H54 (cell line): ENCODE measurements around the gene RNF5.
"Not testable (repeated sequence)": the region's sequence is repeated elsewhere in the genome, so short reads cannot be mapped to it uniquely, and the experiment has no call there.

Source experiments
- DNase-seq: peaks from one replicate; pipeline ENCODE4 v3.0.0; 2011; ENCODE audit warnings: low spot score, mixed read lengths; ENCODE audit not compliant: insufficient read length
- FAIRE-seq: peaks from 3 replicates; lab custom pipeline; 2011; peaks lifted over from hg19 to GRCh38; lab: Jason Lieb, UNC
- POLR2A ChIP-seq: IDR thresholded peaks from 2 replicates; pipeline ENCODE4 v1.6.1; 2011; ENCODE audit warnings: low read depth, mild to moderate bottlenecking, low read length

The RNF5 gene

DNA sequence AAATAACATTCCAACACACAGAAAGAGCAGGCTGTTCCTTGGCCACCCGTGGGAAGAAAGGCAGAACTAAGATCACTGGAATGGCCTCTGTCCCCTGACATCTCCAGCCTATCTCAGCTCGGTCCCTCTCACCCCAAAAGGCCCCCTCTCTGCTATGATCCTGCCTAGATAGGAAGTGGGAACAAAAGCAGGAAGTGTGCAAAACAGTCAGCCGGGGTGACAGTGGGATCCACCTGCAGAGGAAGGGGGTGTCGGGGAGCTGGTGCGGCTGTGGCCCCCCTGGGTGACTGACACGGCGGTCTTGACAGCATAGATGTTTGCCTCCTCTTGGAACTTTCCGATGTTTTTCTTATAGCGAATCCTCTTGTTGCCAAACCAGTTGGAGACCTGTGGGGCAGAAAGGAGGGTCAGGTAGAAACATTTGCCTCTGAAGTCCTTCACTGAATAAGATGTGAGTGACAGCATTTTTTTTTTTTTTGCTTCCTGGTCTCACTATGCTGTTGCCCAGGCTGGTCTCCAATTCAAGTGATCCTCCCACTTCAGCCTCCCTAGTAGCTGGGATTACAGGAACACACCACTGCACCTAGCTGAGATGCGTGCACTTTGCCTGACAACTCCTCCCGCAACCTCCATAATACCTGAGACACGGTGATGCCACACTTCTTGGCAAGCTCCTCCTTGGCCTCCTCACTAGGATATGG, 9.0 kb downstream of the RNF5 start:
- DNase-seq: no peak
- no peak for TF ChIP-seq POLR2A
- FAIRE-seq: no peak

DNA sequence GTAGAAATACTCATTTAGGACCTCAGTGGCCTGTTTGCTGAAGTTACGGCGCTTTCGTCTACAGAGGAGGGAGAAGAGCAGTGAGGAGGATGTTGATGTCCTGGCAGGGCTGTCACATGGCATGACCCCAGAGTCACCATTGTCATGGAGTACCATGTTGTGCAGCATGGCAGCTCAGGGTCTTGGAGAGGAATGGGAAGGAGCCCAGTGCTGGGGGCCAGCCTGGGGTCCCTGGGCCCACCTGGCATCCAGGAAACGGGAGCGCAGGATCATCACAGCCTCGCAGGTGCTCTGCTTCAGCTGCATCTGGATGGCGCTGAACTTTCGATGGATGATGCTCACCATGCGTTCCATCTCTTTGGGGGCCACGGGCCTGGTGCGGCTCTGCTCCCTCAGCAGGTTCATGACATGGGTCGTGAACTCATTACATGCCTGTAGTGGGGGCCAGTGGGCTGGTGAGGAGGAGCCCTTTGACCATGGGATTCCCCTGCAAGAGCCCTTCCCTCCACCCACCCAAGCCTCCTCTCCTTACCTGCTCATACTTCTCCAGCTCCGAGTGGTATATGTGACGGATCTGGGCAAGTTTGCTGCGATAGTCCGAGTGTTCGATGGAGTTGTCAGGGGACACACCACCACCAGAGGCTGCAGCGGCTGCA, 9.6 kb downstream of the RNF5 start:
- FAIRE-seq, DNase-seq: not testable (repeated sequence)

DNA sequence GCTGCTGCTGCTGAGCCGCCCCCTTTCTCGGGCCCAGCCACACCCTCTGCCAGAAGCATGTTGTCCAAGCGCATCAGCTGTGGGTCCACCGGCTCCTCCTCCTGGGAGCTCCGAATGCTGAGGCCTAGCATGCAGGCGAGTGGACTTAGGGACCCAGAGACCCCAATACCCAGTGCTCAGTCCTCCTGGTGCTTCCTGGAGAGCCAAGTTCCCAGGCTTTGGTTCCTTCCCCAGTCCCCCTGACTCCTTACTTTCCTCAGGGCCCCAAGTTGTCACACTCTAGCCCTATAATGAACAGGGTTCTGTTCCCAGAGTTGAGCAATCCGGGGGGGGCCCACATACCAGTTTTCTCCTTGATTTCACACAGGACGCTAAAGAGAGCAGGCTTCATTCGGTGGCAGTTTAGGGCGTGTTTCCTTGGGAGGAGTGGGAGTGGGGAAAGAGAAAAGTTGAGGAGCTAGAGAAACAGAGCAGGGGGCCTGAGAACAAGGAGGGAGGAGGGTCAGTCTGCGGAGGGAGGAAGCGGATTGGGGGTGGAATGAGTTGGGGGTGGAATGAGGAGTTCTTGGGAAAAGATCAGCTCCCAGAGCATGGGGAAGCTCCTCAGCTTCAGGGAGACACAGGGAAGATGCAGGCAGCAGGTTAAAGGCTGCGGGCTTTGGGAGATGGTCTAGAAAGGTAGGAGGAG, 10.3 kb downstream of the RNF5 start:
- no peak for TF ChIP-seq POLR2A
- DNase-seq (no peak), FAIRE-seq (no peak)

DNA sequence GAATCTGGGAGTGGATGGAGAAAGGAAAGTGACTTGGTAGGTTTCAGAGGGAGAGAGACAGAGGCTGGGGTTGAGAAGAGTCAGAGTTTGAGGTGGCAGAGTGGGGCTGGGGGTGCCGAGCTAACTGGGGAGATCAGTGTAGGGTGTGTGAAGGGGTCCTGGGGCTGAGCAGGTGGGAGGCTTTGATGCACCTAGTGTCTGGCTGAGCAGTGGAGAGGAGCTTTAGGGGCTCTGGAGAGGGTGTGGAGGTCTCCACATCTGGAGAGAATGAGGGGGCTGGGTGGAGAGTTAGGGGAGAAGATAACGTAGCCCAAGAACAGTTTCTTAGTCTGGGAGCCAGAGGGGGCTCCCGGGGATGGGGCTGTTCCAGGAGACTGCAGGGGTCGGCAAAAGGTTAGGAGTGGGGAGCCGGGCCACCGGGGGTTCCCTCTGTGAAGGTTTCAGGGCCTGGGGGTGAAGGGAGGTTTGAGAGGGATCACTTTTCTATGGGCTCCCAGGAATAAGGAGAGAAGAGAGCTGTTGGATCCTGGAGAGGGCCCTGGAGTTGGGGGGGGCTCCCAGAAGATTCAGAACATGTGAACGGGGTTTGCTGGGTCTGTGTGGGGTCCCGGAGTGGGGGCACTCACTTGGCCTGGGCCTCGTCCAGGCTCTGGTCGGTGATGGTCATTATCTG, 11.0 kb downstream of the RNF5 start:
- TF ChIP-seq POLR2A: 0 out of 2 replicates have a peak, but pooled peaks have one; percentile 11
- DNase-seq (no peak), FAIRE-seq (no peak)

GRCh38 chr6:32189742-32190053, 11.5 kb downstream of the RNF5 start:
- FAIRE-seq (no peak), DNase-seq (no peak)
- TF ChIP-seq POLR2A: no peak

DNA sequence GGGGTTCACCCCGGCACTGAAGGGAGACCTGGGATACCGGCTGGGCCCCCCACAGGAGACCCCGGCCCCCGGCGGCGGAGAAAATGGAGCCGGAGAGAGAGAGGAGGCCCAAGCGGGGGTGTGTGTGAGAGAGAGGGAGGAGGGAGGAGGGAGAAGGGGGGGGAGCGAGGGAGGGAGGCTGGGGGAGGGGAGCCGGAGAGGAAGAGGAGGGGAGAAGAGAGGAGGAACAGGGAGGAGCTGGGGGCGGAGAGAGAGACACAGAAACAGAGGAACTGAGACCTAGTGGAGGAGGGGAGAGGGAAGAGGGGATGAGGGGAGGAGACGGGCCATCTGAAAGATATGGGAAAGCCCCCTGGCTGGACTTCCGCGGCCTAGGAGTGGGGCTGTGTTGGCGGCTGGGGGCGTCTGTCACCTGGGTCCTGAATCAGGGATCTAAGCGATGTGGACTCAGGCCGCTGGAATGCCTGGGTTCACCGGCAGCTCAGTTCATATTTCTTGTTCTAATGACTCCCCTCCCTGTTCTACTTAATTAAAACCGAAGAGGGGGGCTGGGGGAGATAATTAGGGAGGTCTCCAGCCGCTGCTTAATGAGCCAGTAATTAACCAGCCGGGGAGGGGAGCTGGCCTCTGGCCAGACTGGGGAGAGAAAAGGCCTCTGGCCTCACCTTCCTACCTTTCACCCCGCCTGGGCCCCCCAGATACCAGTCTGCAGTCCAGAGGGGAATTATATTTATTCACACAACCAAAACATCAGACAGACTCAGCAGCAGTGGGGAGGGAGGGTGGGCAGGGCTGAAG, 12.0 kb downstream of the RNF5 start, which contains the start of gene PBX2:
PBX2 (minus strand) TSS at position 149 of the 798 bp plus-strand sequence. CDS start 287 bp downstream, outside the sequence.
- FAIRE-seq (no peak), DNase-seq (peak; percentile 53)
- 0 out of 2 replicates have a peak, but pooled peaks have one; percentile 33 for TF ChIP-seq POLR2A

DNA sequence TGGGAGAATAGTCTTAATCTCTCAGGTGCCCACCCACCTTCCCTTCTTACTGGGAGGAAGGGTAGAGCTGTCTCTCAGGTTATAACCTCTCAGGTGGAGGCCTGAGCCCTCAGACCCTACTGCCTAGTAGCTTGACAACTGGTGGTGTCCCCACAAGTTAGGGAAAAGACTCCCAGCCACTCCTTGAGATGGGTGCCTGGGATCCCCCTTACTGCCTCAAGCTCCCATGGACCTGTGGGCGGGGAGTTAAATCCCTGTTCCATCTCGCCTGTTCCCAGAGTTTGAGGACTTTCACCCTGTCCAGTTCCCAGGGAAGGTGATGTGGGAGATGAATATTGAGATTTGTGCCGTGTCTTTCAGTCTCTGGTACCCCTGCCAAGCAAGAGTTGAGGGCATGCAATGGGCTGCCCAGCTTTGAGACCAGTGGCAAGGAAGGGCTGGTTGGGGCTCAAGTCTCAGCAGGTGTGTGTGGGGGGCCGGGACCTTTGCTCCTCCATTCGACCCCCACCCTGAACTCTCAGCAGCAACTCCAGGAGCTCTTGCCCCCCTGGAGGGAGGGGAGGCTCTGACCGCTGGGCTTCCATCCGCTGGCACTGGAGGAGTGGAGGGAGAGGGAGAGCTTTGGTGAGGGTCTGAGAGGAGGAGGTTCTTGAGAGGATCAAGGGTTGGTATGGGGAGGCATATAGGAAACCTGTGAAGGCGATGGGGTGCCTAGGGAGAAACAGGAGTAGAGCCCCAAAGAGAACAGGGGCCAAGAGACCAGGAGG, 12.9 kb downstream of the RNF5 start:
- FAIRE-seq: no peak
- no peak for TF ChIP-seq POLR2A
- no peak for DNase-seq

DNA sequence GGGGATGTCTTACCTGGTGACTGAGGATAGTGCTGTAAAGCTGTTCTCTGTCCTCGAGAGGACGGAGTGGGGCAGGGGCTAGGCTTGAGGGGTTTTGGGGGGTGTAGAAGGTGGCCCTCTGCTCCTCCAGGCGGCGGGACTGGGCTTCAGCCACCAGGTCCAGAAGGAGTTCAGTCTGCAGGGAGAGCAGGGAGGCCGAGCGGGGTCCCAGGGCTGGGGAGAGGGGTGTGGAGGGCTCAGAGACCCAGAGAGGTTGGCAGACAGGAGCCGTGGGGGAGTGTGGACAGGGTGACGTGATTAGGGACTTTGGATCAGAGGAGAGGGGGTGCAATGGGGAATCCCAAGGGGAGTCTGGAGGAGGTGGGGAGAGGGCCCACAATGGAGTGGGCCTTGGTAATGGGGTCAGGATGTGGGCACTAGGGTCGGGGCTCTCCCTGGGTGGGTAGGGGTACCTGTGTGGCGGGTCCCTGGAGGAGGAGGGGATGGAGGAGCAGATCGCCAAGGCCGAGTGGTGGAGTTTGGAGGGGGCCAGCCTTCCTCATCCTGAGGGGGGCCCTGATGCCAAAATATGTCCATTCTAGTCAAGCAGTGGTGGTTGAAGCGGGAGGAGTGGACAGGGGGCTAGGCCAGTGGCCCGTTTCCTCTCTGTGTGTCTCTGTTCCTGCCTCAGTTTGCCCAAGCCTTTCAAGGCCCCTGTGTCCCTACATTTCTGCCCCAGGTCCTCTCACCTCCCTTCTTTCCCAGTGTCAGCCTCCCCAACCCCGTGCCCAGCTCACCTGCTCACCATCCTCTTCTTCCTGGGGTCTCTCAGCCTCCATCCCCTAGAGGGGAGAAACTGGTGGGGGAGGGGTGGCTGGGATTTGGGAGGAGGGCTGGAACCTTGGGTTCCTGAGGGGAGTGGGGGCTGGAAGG, 13.7 kb downstream of the RNF5 start:
- TF ChIP-seq POLR2A: no peak
- FAIRE-seq: no peak
- no peak for DNase-seq

DNA sequence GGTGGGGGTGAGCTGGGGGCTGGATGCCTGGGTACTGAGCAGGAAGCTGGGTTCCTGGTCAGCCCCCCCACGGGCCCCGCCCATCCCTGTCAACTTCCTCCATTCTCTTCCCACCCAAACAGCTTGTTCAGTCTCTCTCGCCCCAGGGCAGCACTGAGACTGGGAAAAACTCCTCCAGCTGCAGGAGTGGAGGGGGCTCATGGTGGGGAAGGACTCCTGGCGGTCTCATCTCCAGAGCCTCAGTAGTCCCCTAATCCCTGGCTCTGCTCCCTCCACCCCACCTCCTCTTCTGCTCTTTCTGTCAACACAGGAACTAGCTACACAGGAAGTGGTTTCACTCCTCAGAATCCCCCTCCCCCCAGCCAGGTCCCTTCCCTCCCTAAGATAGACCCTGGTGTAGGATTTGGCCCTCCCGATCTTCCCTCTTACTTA, 14.4 kb downstream of the RNF5 start, which contains the start of gene GPSM3:
GPSM3 (minus strand) TSS at position 36 of the 432 bp plus-strand sequence. CDS start 130 bp downstream, outside the sequence.
- DNase-seq (no peak), FAIRE-seq (no peak)
- no peak for TF ChIP-seq POLR2A

GRCh38 chr6:32193096-32193495, 14.9 kb downstream of the RNF5 start:
- FAIRE-seq: not testable (repeated sequence)

GRCh38 chr6:32194388-32194787, 16.2 kb downstream of the RNF5 start:
- no peak for TF ChIP-seq POLR2A
- FAIRE-seq (no peak), DNase-seq (no peak)

More at GRCh38 chr6:32193096-32193495, 14.9 kb downstream of the RNF5 start:
- DNase-seq: not testable (repeated sequence)
